Measurements from ENCODE around the gene FAXDC2. TPM values are rescaled to one million over a fixed set of nuclear protein-coding genes. Genes with fewer than 3 reads are reported as not detected.

The FAXDC2 gene
- total and polyA plus RNA-seq, 2 of the 13 experiments (the other 11 are each of a cell fraction or from before 2014, with no cell fraction given) = 4.7 to 58.8 TPM

GRCh38 chr5:154899151-154899816, 48.9 kb upstream of the FAXDC2 start:
- Histone ChIP-seq H3K9ac (ENCODE audit: insufficient read depth, low read depth, low read length) (no peak overlapping the region), H2AFZ (ENCODE audit: low read length) (no peak overlapping the region), H3K27ac (ENCODE audit: extremely low read length, insufficient read depth, low read length) (no peak overlapping the region), H3K4me1 (ENCODE audit: insufficient read depth, low read length) (no peaks in the 10 kb centered on the region), H3K4me2 (ENCODE audit: low read depth, low read length) (no peak overlapping the region), H4K20me1 (ENCODE audit: insufficient read depth, low read length) (no peaks in the 10 kb centered on the region), H3K36me3 (replicated peaks in 1 of 2; ENCODE audit: control insufficient read depth in 1 of 2, insufficient read depth in 2 of 2, low read length in 2 of 2) (peaks cover 31 to 88% of the 10 kb centered on the region in 2 experiments), H3K79me2 (ENCODE audit: insufficient read depth, low read length) (no peaks in the 10 kb centered on the region), H3K27me3 (ENCODE audit: control insufficient read depth in 1 of 2, insufficient read depth in 2 of 2, low read length in 2 of 2) (no peaks in the 10 kb centered on the region), H3K4me3 (replicated peaks in 1 of 3; ENCODE audit: insufficient read depth in 1 of 3, low read depth in 2 of 3, low read length in 3 of 3) (no peak overlapping the region), H3K9me3 (ENCODE audit: low read length) (no peaks in the 10 kb centered on the region)
- ChIA-PET CTCF (ENCODE audit: low intra/inter-chr PET ratio, low total read pairs) (no interaction called here), POLR2A (no interaction called here)
- BruUV-seq (replicated peaks) = no TSS peak
- ATAC-seq (no peak), DNase-seq (ENCODE audit: low spot score) (no peak), FAIRE-seq (no peak)
- intact Hi-C loops (cut with micrococcal nuclease; ENCODE audit: unreplicated experiment) (no loop called here), in situ Hi-C loops (cut with HindIII; ENCODE audit: extremely low pct_ligation_motif_present, low pct_unique_long_range_greater_than_20kb) (no loop called here)
- TF ChIP-seq HCFC1 (IDR thresholded peaks at IDR 0.05; ENCODE audit: low read depth, low read length) (no peak), HMGXB4 (CRISPR knock-in tag; IDR thresholded peaks at IDR 0.05; ENCODE audit: borderline replicate concordance in 1 of 2, low read depth in 1 of 2) (no peak), YEATS2 (CRISPR knock-in tag; IDR thresholded peaks at IDR 0.05; ENCODE audit: borderline replicate concordance) (no peak), CBFB (CRISPR knock-in tag; IDR thresholded peaks at IDR 0.05) (no peak), ZNF678 (CRISPR knock-in tag; IDR thresholded peaks at IDR 0.05) (no peak), RFX1 (IDR thresholded peaks at IDR 0.05) (no peak), NRL (CRISPR knock-in tag; IDR thresholded peaks at IDR 0.05; ENCODE audit: borderline replicate concordance) (no peak)
- TF ChIP-seq, protein P1, sequence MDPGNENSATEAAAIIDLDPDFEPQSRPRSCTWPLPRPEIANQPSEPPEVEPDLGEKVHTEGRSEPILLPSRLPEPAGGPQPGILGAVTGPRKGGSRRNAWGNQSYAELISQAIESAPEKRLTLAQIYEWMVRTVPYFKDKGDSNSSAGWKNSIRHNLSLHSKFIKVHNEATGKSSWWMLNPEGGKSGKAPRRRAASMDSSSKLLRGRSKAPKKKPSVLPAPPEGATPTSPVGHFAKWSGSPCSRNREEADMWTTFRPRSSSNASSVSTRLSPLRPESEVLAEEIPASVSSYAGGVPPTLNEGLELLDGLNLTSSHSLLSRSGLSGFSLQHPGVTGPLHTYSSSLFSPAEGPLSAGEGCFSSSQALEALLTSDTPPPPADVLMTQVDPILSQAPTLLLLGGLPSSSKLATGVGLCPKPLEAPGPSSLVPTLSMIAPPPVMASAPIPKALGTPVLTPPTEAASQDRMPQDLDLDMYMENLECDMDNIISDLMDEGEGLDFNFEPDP (CRISPR knock-in tag; conservative IDR thresholded peaks at IDR 0.05) = no peak
- 96% methylated on average over 9 of the region's 9 CpGs for WGBS (ENCODE audit: low lambda C conversion rate)

Measured in HepG2 (cell line).